Measurements from ENCODE around the gene KCNQ1.

Gene KCNQ1

GRCh38 chr11:2862395-2863275, 417.8 kb downstream of the KCNQ1 start (continued):
- no peak for TF ChIP-seq CSRNP3 (CRISPR knock-in tag; IDR thresholded peaks at IDR 0.05)
- TF ChIP-seq SNAI2 (CRISPR knock-in tag; IDR thresholded peaks at IDR 0.05), result no peak
- TF ChIP-seq ESRRG (CRISPR knock-in tag; IDR thresholded peaks at IDR 0.05), result no peak
- no peak for TF ChIP-seq BACH2 (CRISPR knock-in tag; IDR thresholded peaks at IDR 0.05; ENCODE audit: borderline replicate concordance)
- TF ChIP-seq ZNF565 (CRISPR knock-in tag; conservative IDR thresholded peaks at IDR 0.05; ENCODE audit: low read depth), result no peak
- no peak for TF ChIP-seq ISL1 (CRISPR knock-in tag; IDR thresholded peaks at IDR 0.05)
- TF ChIP-seq ZFP3 (CRISPR knock-in tag; IDR thresholded peaks at IDR 0.05), result no peak

GRCh38 chr11:2863276-2863618, 418.4 kb downstream of the KCNQ1 start:
- no peak for ATAC-seq
- TF ChIP-seq ISL1 (CRISPR knock-in tag; IDR thresholded peaks at IDR 0.05) (no peak), OSR1 (CRISPR knock-in tag; IDR thresholded peaks at IDR 0.05) (no peak), ZNF8 (CRISPR knock-in tag; IDR thresholded peaks at IDR 0.05) (no peak), PATZ1 (CRISPR knock-in tag; IDR thresholded peaks at IDR 0.05; ENCODE audit: borderline replicate concordance) (no peak), RARB (CRISPR knock-in tag; IDR thresholded peaks at IDR 0.05) (no peak), ESRRG (CRISPR knock-in tag; IDR thresholded peaks at IDR 0.05) (no peak), ARNTL (CRISPR knock-in tag; IDR thresholded peaks at IDR 0.05; ENCODE audit: borderline replicate concordance, low read depth) (no peak), TOX (CRISPR knock-in tag; IDR thresholded peaks at IDR 0.05; ENCODE audit: borderline replicate concordance) (no peak), SNAI2 (CRISPR knock-in tag; IDR thresholded peaks at IDR 0.05) (no peak), CSDC2 (CRISPR knock-in tag; IDR thresholded peaks at IDR 0.05) (no peak), GLIS3 (CRISPR knock-in tag; IDR thresholded peaks at IDR 0.05) (no peak), TCF4 (CRISPR knock-in tag; IDR thresholded peaks at IDR 0.05; ENCODE audit: borderline replicate concordance) (no peak), ZFP3 (CRISPR knock-in tag; IDR thresholded peaks at IDR 0.05) (no peak)

GRCh38 chr11:2864901-2865300, 420.1 kb downstream of the KCNQ1 start:
- TF ChIP-seq CREB5 (CRISPR knock-in tag; IDR thresholded peaks at IDR 0.05; ENCODE audit: low read depth), result no peak
- TF ChIP-seq PPARA (CRISPR knock-in tag; IDR thresholded peaks at IDR 0.05; ENCODE audit: borderline replicate concordance), result no peak
- TF ChIP-seq ISL1 (CRISPR knock-in tag; IDR thresholded peaks at IDR 0.05), result no peak
- no peak for TF ChIP-seq CSDC2 (CRISPR knock-in tag; IDR thresholded peaks at IDR 0.05)
- TF ChIP-seq SNAI2 (CRISPR knock-in tag; IDR thresholded peaks at IDR 0.05), result no peak
- TF ChIP-seq ZNF565 (CRISPR knock-in tag; conservative IDR thresholded peaks at IDR 0.05; ENCODE audit: low read depth), result no peak
- no peak for TF ChIP-seq ZFP30 (CRISPR knock-in tag; IDR thresholded peaks at IDR 0.05)
- TF ChIP-seq RARB (CRISPR knock-in tag; IDR thresholded peaks at IDR 0.05), result no peak
- TF ChIP-seq OSR1 (CRISPR knock-in tag; IDR thresholded peaks at IDR 0.05), result no peak
- no peak for TF ChIP-seq ZC3H10 (CRISPR knock-in tag; IDR thresholded peaks at IDR 0.05)
- TF ChIP-seq TCF4 (CRISPR knock-in tag; IDR thresholded peaks at IDR 0.05; ENCODE audit: borderline replicate concordance), result no peak
- no peak for TF ChIP-seq GLIS3 (CRISPR knock-in tag; IDR thresholded peaks at IDR 0.05)
- no peak for ATAC-seq

- TF ChIP-seq ZFP3 (CRISPR knock-in tag; IDR thresholded peaks at IDR 0.05) (no peak), PATZ1 (CRISPR knock-in tag; IDR thresholded peaks at IDR 0.05; ENCODE audit: borderline replicate concordance) (no peak), PPARA (CRISPR knock-in tag; IDR thresholded peaks at IDR 0.05; ENCODE audit: borderline replicate concordance) (no peak), ESRRG (CRISPR knock-in tag; IDR thresholded peaks at IDR 0.05) (no peak), ZC3H10 (CRISPR knock-in tag; IDR thresholded peaks at IDR 0.05) (no peak), POU6F1 (CRISPR knock-in tag; IDR thresholded peaks at IDR 0.05; ENCODE audit: borderline replicate concordance, low read depth) (no peak), CREB5 (CRISPR knock-in tag; IDR thresholded peaks at IDR 0.05; ENCODE audit: low read depth) (no peak), BACH2 (CRISPR knock-in tag; IDR thresholded peaks at IDR 0.05; ENCODE audit: borderline replicate concordance) (no peak)
- no peak for ATAC-seq
These were observed 421.2 kb downstream of the KCNQ1 start for GRCh38 chr11:2865922-2866577.

Measured in SK-N-SH treated with all-trans-retinoic acid at 6 μM for 48 hours (cell line).